ENCODE measurements around the gene GNE.
"Not testable (repeated sequence)": the region's sequence is repeated elsewhere in the genome, so short reads cannot be mapped to it uniquely, and the experiment has no call there.

Gene GNE

DNA sequence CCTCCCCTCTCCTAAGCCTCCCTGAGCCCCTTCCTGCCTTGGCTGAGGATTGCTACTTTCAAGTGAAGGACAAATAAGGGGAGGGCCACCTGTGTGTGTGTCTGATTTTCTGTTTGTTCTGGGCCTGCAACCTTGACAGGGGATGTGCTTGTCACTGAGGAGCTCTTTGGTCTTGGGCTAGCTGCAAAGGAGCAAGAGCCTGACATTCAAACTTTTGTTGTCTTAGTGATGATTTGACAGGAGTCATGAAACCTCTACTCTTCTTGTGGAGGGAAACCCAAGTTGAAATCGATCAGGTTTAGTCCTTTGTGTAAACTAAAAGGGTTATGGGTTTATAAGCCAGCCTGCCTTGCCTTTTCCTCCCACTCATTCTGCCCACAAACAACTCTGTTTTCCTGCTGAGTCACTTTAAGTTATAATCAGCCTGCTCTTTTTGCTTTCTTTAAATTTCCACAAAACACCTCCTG is 50.7 kb downstream of the GNE start:
- no peak for DNase-seq

DNA sequence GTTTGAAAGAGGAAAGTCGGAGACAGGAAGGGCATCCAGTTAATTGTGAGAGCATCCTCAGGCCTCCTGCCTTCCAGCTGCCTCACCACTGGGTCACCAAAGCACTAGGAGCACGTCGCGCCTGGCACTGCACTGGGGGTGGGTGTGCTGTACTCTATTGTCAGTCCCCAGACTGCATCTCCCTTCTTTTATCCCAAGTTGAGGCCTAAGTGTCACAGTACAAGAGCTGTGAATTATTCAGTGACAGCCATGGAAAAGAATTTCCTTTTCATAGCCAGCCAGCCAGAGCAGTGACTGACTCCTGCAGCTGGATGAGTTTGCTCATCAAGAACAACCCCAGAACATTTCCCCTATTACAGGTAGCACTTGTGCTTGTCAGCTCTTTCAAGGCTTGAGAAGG is 51.2 kb downstream of the GNE start:
- peak; percentile 37 for DNase-seq

DNA sequence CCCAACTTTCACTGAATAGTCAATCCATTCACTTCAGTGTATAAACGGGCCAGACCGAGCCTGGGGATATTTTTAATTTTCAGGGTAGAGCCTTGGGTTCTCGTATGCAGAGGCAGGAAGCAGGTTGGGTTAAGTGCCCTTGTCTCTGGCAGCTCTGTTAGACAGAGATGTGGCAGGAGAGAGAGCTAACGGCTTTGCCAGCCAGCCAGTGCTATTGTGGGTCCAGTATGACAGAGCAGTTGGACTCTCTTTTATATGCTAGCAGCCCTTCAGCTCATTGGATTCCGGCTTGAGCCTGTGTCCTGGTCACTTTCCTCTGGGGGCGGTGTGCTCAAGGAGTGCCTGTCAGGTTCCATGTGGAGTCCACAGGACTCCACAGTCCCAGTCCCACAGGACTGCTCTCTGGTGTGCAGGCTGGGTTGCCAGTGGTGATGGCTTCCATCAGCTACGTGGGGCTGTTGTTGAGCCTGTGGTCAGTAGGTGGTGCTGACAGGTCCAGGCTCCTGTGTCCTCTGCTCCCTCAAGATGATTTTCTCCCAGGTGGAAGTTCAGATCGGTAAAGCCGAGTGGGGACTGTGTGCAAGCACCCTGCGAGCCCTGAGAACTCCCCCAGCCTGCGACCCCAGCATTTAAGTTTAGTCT is 53.2 kb downstream of the GNE start:
- peak; percentile 35 for DNase-seq

DNA sequence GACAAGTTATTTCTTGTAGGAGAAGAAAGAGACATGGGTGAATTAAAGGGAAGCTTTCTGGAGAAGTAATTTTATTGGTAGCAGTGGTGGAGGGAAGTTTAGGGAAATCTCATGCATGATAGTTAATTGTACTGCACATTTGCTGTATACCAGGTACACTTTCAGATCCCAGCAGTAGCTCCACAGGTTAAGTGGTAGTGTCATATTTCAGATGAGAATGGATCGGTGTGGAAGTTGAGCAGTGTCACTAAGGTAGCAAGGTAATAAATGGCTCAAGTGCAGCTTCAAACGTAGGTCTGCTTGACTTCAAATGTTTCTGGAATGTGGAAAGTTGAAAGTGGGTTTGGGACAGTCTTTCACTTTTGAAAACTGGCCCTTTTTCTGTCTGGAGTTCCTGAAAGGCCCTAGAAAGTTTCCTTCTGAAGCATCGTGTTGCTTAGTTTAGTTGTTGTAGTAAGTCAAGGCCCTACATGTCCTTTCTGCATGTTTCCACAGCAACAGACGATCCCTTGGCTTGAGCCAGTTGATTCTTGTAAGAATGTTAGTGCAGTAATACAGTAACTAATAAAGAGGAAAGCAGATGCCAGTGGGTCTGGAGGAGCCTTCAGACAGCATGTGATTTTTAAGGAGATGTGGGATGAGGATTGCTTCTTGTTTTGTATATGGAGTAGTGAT is 63.8 kb downstream of the GNE start:
- DNase-seq = no peak

DNA sequence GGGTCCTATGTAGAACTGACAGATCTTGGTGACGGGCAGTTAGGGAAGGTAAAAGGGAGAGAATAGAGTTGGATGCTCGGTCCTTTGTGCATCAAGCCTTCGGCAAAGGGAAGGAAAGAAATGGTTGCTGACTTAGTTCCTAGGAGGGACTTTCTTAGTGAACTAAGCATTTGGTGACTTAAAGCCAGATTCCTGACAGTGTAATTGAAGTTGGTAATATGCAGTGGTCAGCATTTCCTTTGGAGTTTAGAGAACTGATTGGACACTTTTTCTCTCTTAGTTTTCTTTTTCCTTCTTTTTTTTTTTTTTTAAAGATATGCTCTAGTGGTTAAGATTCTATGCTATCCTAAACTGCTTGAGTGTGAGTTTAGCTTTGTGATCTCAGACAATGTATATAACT is 65.2 kb downstream of the GNE start:
- DNase-seq = no peak

DNA sequence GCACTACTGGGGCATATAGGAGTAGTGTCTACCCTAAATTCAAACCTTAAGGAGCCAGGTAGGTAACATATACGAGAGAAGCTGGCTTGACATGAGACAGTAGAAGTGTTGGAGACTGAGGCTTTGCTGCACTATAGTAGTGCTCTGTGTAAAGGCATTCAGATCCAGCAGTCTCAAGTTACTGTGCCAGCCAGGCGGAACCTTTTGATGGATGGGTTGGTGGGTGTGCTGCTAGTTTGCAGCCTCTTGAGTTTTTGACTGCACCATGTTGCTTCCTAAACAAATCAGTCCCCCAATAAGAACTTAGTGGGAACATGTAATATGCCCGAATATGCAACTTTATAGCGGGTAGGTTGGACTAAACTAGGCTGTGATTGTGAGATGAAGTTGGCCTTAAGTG is 66.1 kb downstream of the GNE start:
- no peak for DNase-seq

DNA sequence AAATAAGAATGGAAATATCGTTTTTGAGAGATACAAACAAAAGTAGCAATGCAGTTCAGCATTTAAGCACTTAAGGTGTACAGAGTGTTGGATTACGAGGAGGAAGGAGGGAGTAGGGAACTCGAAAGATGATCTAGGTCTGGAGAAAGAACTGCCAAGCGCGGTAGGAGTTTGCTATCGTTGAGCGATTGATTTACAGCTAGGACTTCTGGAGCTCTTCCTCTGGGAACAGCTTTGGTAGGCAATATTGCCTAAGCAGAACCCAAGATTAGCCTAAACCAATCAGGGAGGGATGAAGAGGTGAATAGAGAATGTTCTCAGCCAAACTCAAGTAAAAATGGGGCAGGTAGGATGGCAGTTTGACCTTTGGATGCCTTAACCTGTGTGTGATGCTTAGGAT is 66.6 kb downstream of the GNE start:
- no peak for DNase-seq

DNA sequence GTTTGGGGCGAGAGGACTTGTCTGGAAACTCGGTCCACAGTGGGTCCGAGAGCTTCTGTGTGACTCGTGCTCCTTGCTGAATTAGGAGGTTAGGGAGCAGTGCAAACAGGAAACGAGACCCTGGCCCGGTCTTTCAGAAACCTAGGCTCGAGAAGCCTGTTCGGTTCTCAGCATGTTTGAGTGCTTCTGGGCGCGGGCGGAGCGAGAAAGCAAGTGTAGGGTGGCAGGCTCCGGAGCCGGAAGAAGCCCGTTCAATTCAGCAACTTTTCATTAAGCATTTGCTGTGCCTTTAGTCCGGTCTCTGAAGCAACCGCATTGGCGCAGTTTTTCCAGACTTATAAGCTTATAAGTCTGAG is 67.0 kb downstream of the GNE start:
- no peak for DNase-seq

DNA sequence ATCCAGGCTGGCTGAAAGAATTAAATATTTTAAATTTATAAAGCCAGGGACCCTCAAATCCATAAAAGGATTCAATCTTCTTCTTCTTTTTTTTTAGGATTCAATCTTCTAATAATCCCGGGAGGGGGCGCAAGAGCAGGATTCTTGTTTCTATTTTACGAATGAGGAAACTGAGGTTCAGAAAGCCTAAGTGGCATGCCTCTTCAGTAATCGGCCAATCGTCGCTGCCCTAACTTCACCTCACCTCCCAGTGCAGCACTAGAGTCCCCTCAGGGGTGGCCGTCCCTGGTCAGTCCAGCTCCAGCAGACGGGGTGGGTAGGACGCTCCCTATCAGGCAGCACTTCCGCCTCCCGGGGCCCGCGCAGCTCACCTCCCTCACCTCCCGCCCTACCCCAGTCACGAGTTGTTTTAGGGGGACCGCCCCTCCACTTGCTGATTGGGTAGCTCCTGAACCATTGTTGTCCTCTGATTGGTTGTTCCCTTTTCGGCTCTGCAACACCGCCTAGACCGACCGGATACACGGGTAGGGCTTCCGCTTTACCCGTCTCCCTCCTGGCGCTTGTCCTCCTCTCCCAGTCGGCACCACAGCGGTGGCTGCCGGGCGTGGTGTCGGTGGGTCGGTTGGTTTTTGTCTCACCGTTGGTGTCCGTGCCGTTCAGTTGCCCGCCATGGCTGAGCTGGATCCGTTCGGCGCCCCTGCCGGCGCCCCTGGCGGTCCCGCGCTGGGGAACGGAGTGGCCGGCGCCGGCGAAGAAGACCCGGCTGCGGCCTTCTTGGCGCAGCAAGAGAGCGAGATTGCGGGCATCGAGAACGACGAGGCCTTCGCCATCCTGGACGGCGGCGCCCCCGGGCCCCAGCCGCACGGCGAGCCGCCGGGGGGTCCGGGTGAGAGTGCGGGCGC is 67.6 kb downstream of the GNE start, which contains the start of gene CLTA:
Gene CLTA, plus strand, starts transcription at position 534 of the 902 bp plus-strand sequence. Its CDS starts 136 bp downstream, at position 670.
- DNase-seq = peak; percentile 99

DNA sequence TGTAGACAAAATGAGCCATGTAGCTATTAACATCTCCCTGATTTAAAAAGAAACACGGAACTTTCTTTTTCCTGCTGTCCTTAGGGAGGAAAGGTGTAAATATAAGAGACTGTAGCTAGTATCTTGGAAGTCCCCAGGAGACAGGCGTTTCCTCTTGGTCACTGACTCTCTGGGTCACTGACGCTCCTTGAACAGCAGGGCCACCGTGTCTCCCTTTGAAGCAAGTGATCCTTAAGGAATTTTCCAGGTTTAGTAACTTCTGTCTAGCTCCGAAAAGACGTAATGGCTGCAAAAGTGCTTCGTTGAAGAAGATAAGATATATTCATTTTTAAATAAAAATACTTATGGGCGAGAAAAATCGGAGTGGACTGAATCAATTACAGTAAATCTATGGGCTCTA is 68.3 kb downstream of the GNE start:
- no peak for DNase-seq

DNA sequence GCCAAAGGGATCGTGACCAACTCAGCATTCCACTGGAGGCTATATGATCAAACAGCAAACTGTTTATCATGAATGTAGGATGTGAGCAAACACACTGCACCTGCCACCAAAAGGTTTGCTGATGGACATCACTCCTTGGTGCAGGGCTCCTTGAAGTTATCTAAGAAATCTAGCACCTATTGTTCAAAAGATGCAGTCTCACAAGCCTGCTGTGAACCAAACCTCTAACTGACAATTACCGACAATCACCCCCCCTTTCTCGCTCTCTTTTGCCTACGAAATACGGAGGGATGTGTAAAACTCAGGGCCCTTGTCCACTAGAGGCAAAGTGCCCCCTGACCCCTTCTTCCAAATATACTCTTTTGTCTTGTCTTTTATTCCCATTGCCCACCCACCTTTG is 70.0 kb downstream of the GNE start:
- no peak for DNase-seq

DNA sequence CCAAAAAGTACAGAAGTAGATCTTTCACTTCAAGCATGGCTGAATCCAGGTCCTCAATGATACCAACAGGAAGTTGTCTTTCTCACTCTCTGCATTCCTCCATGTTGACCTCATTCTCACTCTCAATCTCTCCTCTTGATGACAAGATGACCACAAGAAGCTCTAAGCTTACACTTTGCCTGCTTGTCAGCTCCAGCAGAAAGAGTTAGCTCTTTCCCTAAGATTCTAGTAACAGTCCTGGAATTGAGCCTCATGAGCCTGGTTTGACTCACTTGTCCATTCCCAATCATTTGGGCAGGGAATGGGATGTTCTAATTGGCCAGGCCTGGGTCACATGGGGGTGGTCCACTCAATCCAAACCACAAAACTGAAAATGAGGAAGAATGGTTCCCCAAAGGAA is 70.8 kb downstream of the GNE start:
- peak; percentile 88 for DNase-seq

DNA sequence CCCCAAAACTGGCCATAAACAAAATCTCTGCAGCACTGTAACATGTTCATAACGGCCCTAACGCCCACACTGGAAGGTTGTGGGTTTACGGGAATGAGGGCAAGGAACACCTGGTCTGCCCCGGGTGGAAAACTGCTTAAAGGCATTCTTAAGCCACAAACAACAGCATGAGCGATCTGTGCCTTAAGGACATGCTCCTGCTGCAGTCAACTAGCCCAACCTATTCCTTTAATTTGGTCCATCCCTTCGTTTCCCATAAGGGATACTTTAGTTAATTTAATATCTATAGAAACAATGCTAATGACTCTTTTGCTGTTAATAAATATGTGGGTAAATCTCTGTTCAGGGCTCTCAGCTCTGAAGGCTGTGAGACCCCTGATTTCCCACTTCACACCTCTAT is 78.0 kb downstream of the GNE start:
- DNase-seq = not testable (repeated sequence)

DNA sequence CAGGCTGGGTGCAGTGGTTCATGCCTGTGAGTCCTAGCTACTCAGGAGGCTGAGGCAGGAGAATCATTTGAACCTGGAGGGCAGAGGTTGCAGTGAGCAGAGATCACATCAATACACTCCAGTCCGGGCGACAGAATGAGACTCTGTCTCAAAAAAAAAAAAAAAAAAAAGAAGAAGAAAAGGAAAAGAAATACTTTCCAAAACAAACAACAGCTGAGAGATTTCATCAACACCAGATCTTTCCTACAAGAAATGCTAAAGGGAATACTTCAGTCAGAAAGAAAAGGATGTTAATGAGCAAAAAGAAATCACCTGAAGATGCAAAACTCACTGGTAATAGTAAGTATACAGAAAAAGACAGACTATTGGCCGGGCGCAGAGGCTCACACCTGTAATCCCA is 80.7 kb downstream of the GNE start:
- no peak for DNase-seq

DNA sequence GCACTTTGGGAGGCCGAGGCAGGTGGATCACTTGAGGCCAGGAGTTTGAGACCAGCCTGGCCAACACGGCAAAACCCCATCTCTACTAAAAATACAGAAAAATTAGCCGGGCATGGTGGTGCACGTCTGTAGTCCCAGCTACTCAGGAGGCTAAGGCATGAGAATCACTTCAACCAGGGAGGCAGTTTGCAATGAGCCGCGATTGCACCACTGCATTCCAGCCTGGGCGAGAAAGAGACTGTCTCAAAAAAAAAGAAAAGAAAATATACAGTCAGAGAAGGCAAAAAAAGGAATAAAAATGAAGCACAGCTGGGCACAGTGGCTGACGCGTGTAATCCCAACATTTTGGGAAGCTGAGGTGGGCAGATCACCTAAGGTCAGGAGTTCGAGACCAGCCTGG is 81.8 kb downstream of the GNE start:
- DNase-seq = not testable (repeated sequence)

DNA sequence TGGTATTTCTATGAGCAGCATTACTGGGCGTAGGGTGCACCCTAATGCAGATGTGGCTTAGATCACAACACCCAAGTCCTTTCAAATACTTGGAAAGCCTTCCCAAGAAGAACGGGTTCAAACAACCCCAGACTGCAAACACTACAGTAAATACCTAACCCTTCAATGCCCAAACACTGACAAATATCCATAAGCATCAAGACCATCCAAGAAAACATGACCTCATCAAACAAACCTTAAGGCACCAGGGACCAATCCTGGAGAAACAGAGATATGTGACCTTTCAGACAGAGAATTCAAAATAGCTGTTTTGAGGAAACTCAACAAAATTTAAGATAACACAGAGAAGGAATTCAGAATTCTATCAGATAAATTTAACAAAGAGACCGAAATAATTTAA is 83.0 kb downstream of the GNE start:
- not testable (repeated sequence) for DNase-seq

DNA sequence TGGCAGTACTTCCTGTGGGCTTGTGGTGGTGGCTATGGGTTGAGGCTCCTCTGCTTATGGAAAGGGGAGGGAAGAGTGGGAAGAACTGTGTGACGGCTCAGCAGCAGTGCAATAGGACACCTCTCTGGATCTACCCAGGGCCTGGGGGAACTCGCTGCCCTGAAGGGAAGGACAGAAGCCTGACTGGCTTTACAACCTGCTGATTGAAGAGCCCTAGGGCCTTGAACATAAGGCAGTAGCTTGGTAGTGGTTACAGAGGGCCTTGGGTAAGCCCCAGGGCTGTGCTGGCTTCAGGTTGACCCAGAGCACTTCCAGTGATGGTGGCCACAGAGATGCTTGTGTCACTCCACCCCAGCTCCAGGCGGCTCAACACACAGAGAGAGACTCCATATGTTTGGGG is 83.5 kb downstream of the GNE start:
- DNase-seq = no peak

DNA sequence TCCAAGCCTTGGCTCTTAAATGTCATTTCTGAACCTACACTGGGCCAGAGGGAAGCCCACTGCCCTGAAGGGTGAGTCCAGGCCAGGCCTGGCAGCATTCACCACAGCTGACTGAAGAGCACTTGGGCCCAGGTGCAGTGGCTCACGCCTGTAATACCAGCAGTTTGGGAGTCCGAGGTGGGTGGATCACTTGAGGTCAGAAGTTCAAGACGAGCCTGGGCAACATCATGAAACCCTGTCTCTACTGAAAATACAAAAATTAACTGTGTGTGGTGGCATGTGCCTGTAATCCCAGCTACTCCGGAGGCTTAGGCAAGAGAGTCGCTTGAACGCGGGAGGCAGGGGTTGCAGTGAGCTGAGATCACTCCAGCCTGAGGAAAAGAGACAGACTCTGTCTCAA is 84.0 kb downstream of the GNE start:
- no peak for DNase-seq

DNA sequence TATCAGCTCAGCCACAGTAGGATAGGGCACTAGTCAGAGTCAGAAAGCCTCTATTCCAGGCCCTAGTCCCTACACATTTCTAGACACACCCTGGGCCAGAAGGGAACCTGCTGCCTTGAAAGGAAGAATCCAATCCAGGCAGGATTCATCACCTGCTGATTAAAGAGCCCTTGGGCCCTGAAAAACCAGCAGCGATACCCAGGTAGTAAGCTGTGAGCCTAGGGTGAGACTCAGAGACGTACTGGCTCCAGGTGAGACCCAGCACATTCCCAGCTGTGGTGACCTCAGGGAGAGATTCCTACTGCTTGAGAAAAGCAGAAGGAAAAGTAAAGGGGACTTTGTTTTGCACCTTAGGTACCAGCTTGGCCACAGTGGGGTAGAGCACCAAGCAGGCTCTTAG is 84.4 kb downstream of the GNE start:
- no peak for DNase-seq

DNA sequence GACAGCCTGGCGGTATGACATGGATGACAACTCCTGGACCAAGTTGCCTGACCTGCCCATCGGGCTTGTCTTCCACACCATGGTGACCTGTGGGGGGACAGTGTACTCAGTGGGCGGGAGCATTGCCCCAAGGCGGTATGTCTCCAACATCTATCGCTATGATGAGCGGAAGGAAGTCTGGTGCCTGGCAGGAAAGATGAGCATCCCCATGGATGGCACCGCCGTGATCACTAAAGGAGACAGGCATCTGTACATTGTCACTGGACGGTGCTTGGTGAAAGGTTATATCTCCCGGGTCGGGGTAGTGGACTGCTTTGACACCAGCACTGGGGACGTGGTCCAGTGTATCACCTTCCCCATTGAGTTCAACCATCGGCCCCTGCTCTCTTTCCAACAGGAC is 87.7 kb downstream of the GNE start:
- no peak for DNase-seq

DNA sequence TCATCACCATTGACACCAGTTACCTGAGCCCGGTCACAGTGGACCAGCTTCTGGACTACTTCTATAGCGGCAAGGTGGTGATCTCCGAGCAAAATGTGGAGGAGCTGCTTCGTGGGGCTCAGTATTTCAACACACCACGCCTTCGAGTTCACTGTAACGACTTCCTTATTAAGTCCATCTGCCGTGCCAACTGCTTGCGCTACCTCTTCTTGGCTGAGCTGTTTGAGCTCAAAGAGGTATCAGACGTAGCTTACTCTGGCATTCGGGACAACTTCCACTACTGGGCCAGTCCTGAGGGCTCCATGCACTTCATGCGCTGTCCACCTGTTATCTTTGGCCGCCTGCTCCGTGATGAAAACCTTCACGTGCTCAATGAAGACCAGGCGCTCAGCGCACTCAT is 88.5 kb downstream of the GNE start:
- no peak for DNase-seq

DNA sequence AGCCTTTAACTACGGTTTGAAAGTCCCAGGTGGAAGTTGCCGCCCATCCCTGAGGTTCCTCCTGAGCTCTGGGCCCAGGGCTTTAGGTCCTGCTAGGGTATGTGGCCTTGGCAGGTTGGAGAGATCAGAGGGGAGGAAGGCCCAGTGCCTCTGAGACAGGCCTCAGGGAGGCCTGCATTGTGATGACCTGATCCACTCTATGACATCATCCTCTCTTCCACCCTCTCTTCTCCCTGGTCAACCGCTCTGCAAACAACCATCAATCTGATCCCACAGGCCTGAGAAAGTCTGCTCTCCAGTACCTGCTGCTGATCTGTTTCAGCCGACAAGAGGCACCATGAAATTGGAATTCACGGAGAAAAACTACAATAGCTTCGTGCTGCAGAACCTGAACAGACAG is 89.1 kb downstream of the GNE start, which contains the start of gene CCIN:
Gene CCIN, plus strand, starts transcription at position 223 of the 400 bp plus-strand sequence. Its CDS starts 115 bp downstream, at position 338.
- no peak for DNase-seq

DNA sequence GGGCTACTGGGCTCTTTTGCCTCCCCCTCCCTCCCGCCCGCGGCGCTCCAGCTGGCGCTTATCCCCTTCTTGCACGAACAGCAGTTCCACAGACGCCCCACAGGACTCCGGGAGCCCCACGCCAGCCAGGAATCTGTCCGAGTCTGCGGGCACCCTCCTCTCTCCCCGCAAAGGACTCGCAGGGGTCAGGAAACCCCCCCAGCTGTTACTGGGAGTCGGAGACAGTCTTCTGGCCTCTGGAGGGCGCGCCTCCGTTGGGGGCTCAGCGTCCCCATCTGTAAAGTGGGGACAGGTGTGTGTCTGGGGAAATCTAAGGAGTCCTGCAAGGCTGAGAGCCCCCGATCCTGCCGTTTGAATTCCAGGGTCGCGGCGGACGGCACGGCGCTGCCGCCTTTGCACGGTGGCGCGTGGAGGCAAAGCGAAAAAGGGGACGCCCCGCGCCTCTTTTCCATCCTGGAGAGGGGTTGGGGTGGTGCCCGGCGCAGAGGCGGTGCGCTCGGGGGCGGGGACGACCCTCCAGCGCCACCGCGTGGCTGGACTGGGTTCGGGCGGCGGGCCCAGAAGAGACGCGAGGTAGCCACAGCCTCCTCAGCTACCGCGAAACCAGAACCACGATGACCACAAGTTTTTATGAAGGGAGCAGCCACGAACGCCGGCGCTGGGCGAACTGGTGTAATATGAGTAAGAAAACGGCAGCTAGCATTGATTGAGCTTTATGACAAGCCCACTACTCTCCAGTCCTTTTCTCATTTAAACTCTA is 91.9 kb downstream of the GNE start:
- peak; percentile 78 for DNase-seq

Measured in HCEC 1CT (cell line).